WTC11 (cell line): Measurements from ENCODE around the gene DCLK2.

Source experiments
- CTCF ChIP-seq: fragments of 200-600 bp; IDR thresholded peaks from 2 replicates; pipeline ENCODE4 v1.8.0; 2022; ENCODE audit warnings: antibody characterized with exemption
- E2F5 ChIP-seq: sonication (generic); formaldehyde crosslinking; IDR thresholded peaks from 2 replicates; pipeline ENCODE4 v1.8.1; 2022; ENCODE audit warnings: mild to moderate bottlenecking, moderate library complexity, missing genetic modification reagents
- JUN ChIP-seq: sonication (generic); formaldehyde crosslinking; IDR thresholded peaks from 2 replicates; pipeline ENCODE4 v1.8.0; 2023; ENCODE audit warnings: mild to moderate bottlenecking, missing genetic modification reagents
- NR2C2 ChIP-seq: sonication (generic); formaldehyde crosslinking; IDR thresholded peaks from 2 replicates; pipeline ENCODE4 v1.8.0; 2022; ENCODE audit warnings: mild to moderate bottlenecking, missing genetic modification reagents
- ZNF138 ChIP-seq: sonication (generic); formaldehyde crosslinking; conservative IDR thresholded peaks from 2 replicates; pipeline ENCODE4 v1.8.1; 2022; ENCODE audit warnings: mild to moderate bottlenecking, moderate library complexity, missing genetic modification reagents

- TF ChIP-seq CTCF = no peak
- no peak for TF ChIP-seq E2F5 (CRISPR knock-in tag)
- no peak for TF ChIP-seq NR2C2 (CRISPR knock-in tag)
- no peak for TF ChIP-seq JUN (CRISPR knock-in tag)
- TF ChIP-seq ZNF138 (CRISPR knock-in tag) = no peak
Observed at GRCh38 chr4:150212485-150212884, 134.2 kb downstream of the DCLK2 start.
